Putamen (tissue), 1 donor: ENCODE results near the gene WWOX.

Source experiments
- DNase-seq: peaks from one replicate; pipeline ENCODE4 v3.0.0-alpha.2; 2016; ENCODE audit warnings: low spot score

WWOX gene

DNA sequence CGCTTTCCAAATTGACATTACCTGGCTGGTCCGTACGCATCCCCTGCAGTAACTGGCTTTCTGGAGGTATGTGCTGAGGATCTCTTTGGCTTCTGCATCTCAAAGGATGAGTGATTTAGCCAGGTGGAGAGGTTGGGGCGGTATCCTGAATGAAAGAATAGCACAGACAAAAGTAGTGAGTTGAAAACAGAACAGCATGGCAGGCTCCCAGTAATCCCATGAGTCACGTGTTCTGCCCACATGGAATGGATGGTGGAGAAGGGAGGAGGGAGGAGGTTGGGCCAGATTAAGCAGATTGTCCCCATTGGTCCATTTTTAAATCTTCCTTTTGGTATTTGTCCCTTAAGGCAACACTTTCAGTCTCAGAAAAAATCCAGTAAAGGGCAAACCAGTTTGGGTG is 176.0 kb downstream of the WWOX start:
- no peak for DNase-seq

DNA sequence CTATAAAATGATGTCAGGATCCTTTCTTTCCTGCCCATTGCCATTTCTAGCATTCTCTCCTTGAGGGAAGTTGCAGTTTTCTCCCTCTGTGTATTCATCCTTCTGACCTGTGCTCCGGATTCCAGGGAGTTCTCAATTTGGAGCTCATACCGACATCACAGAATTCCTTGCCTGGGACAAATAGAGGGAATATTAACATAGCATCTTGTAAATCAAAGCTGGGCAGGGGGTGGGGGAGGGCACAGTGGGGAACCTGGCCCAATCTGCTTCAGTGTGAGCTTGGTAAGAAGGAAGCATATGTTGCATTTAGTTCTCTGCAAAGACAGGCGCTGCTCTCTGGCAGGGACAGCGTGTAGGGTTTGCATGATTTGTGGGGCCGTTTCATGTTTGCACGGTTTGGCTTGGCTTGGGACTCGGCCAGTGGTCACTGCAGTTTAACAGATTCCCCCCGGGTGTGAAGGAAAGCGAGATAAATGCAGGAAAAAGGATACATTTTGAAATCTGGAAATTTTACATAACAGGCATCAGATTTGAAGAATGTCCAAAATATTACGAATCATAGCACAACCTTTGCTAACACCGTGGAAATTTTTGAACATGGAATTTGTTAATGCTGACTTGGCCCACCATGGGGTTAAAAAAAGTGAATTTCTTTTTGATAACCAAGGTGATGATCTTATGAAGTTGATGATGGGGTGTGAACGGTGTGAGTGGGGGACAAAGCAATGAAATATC is 178.0 kb downstream of the WWOX start:
- DNase-seq: no peak

DNA sequence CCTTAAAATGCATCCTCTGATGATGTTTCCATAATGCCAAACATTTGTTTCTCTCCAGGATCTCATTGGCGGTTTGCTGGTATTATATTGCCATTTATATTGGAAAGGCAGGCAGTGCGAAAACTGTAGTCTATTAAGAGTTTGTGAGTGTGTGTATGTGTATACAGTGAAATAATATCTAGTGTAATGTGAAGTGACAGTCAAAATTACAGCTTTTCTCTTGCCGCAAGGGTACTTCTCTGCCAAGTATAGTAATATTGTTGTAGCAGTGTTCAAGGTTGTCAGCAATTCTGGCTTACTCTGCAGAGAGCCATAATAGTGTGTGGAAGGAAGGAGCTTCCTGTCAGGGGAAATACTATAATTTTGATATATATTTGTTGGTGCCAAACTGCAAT is 178.6 kb downstream of the WWOX start:
- no peak for DNase-seq

GRCh38 chr16:78281115-78281514 is 181.7 kb downstream of the WWOX start:
- DNase-seq: no peak

- no peak for DNase-seq
These were observed 184.2 kb downstream of the WWOX start for GRCh38 chr16:78283548-78284251.

DNA sequence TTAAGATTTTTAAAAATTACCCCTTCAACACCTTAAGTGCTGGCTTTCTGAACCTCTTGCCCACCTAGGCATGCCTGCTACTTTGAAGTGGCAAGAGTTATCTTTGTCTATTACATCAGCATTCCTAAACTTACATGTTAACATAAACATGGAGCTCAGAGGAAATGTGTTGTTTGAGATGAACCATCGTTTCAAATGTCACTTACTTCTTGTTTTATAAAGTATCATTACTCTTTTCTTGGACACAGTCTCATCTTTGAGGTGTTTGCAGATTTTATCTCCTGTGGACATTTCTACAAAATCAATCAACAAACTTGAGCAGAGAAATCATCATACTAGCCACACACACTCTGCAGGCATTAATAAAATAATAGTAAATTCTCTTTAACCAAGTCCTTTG is 184.9 kb downstream of the WWOX start:
- DNase-seq: no peak

GRCh38 chr16:78284957-78285434 is 185.5 kb downstream of the WWOX start:
- DNase-seq: no peak

GRCh38 chr16:78285437-78285922 is 186.0 kb downstream of the WWOX start:
- DNase-seq: no peak

DNA sequence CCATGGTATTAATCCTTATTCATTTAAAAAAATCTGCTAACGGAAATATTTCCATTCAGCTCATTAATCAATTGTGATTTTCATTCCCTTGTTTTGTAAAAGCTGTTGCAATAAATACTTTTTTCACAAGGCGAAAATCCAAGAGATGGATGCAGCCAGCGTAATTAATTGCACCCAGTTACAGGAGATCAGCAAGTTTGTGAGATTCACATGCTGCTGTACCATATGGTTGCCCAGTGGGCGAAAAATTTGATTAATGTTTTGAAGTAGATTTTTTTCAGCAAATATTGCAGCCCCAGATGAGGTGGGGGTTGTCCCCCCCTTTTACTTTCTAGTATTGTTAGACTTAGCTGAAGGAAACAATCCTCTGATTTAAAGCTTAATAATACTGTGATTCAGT is 186.6 kb downstream of the WWOX start:
- DNase-seq: no peak

DNA sequence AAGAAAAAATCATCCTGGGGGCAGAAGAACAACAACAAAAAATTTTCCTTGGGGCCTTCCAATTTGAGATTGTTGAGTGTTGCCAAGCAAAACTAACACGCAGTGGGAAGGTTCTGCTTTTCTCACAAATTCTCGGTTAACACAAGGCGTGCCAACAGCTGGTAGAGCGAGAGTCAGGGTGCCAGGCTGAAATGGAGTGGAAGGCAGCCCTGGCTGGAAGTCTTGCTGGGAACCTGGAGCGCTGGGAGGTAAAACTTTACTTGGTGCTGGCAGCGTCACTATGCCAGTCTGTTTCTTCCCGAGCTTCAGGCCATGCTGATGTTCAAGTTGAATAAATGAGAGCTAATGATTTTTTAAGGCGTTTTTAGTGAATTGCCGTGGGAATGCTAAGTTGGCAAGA is 189.4 kb downstream of the WWOX start:
- peak; percentile 53 for DNase-seq

DNA sequence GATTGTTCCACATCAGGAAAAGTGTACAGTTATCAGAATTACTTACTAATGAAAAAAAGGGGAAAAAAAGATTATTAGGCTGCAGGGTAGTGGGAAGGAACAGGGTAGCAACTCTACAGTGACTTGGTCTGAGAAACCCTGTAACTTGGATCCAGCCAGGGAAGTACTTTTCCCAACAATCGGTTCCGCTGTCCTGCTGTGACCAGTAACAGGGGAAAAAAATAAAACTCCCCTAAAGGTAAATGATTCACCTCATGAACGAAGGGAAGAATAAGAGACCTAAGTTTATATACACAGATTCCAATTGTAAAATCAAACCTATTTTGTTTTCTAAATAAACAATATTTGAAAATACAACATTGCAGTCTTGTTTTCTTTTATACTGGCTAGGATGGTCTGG is 189.9 kb downstream of the WWOX start:
- no peak for DNase-seq

GRCh38 chr16:78289844-78290277 is 190.4 kb downstream of the WWOX start:
- DNase-seq: no peak

- DNase-seq: no peak
These were observed 190.9 kb downstream of the WWOX start for GRCh38 chr16:78290395-78290794.

- DNase-seq: no peak
These were observed 191.6 kb downstream of the WWOX start for GRCh38 chr16:78290872-78291591.

GRCh38 chr16:78291604-78292003 is 192.2 kb downstream of the WWOX start:
- DNase-seq: no peak

GRCh38 chr16:78292086-78292843 is 192.8 kb downstream of the WWOX start:
- DNase-seq: no peak

- no peak for DNase-seq
These were observed 193.5 kb downstream of the WWOX start for GRCh38 chr16:78292844-78293380.

DNA sequence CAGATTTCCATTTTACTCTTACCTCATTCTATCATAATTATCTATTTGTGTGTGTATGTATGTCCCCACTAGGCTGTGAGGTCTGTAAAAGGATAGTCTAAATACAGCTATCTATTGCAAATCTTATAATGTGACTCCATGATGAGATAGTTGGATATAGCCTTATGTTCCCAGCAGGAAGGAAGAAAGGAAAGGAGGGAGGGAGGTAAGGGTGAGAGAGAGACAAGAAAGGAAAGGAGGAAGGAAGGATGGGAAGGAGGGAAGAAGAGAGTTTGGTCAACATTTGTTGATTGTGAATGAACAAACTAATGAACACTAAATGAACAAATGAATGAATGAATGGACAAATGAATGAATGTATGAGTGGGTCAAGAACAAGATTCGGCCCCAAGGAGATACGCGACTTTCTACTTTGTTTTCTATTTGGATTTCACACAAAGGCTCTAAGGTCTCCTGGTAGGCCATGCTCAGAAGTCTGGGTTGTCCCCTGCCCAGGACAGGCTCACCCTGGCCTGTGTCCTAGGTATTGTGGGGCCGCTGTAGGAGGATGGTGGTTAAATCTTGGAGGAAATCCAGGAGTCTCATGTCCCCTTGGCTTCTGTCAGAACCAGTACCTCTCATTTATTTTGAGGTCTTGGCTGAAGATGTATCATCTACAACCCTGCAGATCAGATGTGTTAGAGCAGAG is 195.2 kb downstream of the WWOX start:
- no peak for DNase-seq

DNA sequence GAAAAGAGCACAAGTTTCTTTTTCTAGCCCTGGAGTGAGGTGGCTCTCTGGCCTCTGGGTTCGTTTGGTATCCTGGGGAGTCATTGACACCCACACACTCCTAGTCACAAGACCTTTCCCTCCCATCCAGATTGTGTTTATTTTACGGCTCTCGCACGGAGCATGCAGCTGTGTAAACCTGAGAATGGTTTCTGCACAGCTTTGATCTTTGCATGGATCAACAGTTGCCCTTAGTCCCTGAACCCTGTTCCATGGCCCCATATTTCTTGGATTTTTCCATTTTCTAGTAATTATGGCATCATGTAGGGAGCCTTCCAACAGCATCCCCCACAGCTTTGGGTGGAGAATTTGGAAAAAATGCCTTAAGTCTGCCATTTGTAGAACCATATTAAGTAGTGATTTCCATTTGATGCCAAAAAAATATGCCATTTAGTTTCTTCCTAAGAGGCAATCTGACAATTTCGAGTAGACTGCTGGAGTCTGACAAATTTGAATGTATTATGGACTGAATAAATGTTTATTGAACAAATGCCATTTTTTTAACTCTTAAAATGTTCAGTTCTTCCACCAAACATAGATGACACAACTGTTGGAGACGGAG is 197.7 kb downstream of the WWOX start:
- no peak for DNase-seq

- DNase-seq: no peak
These were observed 199.5 kb downstream of the WWOX start for GRCh38 chr16:78298986-78299385.

GRCh38 chr16:78300469-78300868 is 201.0 kb downstream of the WWOX start:
- no peak for DNase-seq
